GM12872 (cell line): Measurements from ENCODE around the gene EGFL6.

Experiments used
- CTCF ChIP-seq: IDR thresholded peaks from 3 replicates; pipeline ENCODE4 v1.5.1; 2011; ENCODE audit warnings: low read depth, mild to moderate bottlenecking, low read length, moderate library complexity; ENCODE audit not compliant: insufficient read depth

EGFL6 gene

GRCh38 chrX:13649838-13650237 is 80.4 kb downstream of the EGFL6 start:
- no peak for TF ChIP-seq CTCF

- no peak for TF ChIP-seq CTCF
These were observed 80.9 kb downstream of the EGFL6 start for GRCh38 chrX:13650318-13650717.

- TF ChIP-seq CTCF: no peak
These were observed 81.7 kb downstream of the EGFL6 start for GRCh38 chrX:13651150-13651549.

- TF ChIP-seq CTCF: no peak
These were observed 82.9 kb downstream of the EGFL6 start for GRCh38 chrX:13652287-13652793.

GRCh38 chrX:13652850-13653693 is 83.7 kb downstream of the EGFL6 start, which contains the start of gene TCEANC:
TSS of gene TCEANC (plus strand) at chrX:13653141. CDS start at chrX:13662509, 9,368 bp downstream.
- no peak for TF ChIP-seq CTCF

GRCh38 chrX:13654116-13654515 is 84.7 kb downstream of the EGFL6 start:
- TF ChIP-seq CTCF: no peak

DNA sequence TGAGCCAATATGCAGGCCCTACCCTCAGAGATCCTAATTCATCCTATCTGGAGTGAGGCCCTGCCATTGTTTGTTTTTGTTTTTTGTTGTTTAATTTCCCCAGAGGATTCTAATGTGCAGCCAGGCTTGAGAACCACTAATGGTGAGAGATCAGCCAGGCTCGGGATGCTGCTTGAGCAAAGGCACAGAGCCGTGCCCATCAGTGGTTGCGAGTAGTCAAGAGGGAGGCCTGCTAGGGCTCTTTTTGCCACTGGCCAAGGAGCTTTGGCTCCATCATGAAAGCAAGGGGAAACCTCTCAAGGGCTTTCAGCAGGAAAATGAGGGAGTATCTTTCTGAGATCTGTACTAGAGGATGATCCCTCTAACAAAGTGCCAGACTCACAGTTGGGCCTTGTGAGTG is 86.3 kb downstream of the EGFL6 start:
- no peak for TF ChIP-seq CTCF
